WTC11 (cell line): ENCODE measurements around the gene NXPH4. TPM values are rescaled to one million over a fixed set of nuclear protein-coding genes. Genes with fewer than 3 reads are reported as not detected.

Source experiments
- ATAC-seq: fragments of 200-7000 bp; cut with Tn5 transposase; 2 replicates; pipeline ENCODE4 v1.10.0; 2021; ENCODE audit warnings: mild to moderate bottlenecking, moderate library complexity
- CTCF ChIA-PET: fragments of 300-600 bp; sonication (Branson Sonifier 250); formaldehyde crosslinking; loops from one replicate; lab custom pipeline; 2021; ENCODE audit warnings: antibody characterized with exemption; lab: Charles Lee
- POLR2A ChIA-PET: fragments of 350-600 bp; sonication (Branson Sonifier 250); formaldehyde crosslinking; loops from one replicate; lab custom pipeline; 2021; ENCODE audit warnings: antibody characterized with exemption; lab: Charles Lee
- DNase-seq: peaks from one replicate; pipeline ENCODE4 v3.0.0; 2021; ENCODE audit warnings: low spot score
- H3K27ac Mint-ChIP-seq: 2 replicates; pipeline ENCODE4 v1.8.0; 2021; ENCODE audit warnings: mixed read lengths
- H3K27me3 Mint-ChIP-seq: 2 replicates; pipeline ENCODE4 v1.8.0; 2021; ENCODE audit warnings: low read depth, mild to moderate bottlenecking, moderate library complexity, mixed read lengths
- H3K36me3 Mint-ChIP-seq: 2 replicates; pipeline ENCODE4 v1.8.0; 2021; ENCODE audit warnings: mixed read lengths
- H3K4me1 Mint-ChIP-seq: 2 replicates; pipeline ENCODE4 v1.8.0; 2022; ENCODE audit warnings: mixed read lengths
- H3K4me3 Mint-ChIP-seq: 2 replicates; pipeline ENCODE4 v1.8.0; 2021; ENCODE audit warnings: mild to moderate bottlenecking, moderate library complexity, mixed read lengths
- H3K9me3 Mint-ChIP-seq: 2 replicates; pipeline ENCODE4 v1.8.0; 2021; ENCODE audit warnings: mixed read lengths
- FOXJ3 ChIP-seq: sonication (generic); formaldehyde crosslinking; IDR thresholded peaks from 2 replicates; pipeline ENCODE4 v1.9.0; 2021; ENCODE audit warnings: missing genetic modification reagents, mild to moderate bottlenecking, borderline replicate concordance
- FOXK1 ChIP-seq: sonication (generic); formaldehyde crosslinking; IDR thresholded peaks from 2 replicates; pipeline ENCODE4 v1.8.0; 2022; ENCODE audit warnings: mild to moderate bottlenecking, moderate library complexity, missing genetic modification reagents
- FOXP1 ChIP-seq: sonication (generic); formaldehyde crosslinking; IDR thresholded peaks from 2 replicates; pipeline ENCODE4 v1.8.0; 2022; ENCODE audit warnings: missing genetic modification reagents, mild to moderate bottlenecking, moderate library complexity, borderline replicate concordance
- GTF2I ChIP-seq: fragments of 250-450 bp; sonication (Bioruptor Pico); conservative IDR thresholded peaks from 2 replicates; pipeline ENCODE4 v1.4.0; 2021; ENCODE audit warnings: mild to moderate bottlenecking
- HMGA2 ChIP-seq: fragments of 250-450 bp; sonication (Bioruptor Pico); IDR thresholded peaks from 2 replicates; pipeline ENCODE4 v1.4.0; 2021; ENCODE audit warnings: mild to moderate bottlenecking, moderate library complexity
- JUN ChIP-seq: sonication (generic); formaldehyde crosslinking; IDR thresholded peaks from 2 replicates; pipeline ENCODE4 v1.8.0; 2023; ENCODE audit warnings: mild to moderate bottlenecking, missing genetic modification reagents
- MYBL2 ChIP-seq: sonication (generic); formaldehyde crosslinking; IDR thresholded peaks from 2 replicates; pipeline ENCODE4 v1.8.1; 2023; ENCODE audit warnings: mild to moderate bottlenecking, moderate library complexity, missing genetic modification reagents
- NFE2L1 ChIP-seq: sonication (generic); formaldehyde crosslinking; IDR thresholded peaks from 2 replicates; pipeline ENCODE4 v1.8.1; 2023; ENCODE audit warnings: missing genetic modification reagents
- PRRX2 ChIP-seq: fragments of 250-450 bp; sonication (Bioruptor Pico); IDR thresholded peaks from 2 replicates; pipeline ENCODE4 v1.8.0; 2021; ENCODE audit warnings: mild to moderate bottlenecking
- RORB ChIP-seq: fragments of 250-450 bp; sonication (Bioruptor Pico); IDR thresholded peaks from 2 replicates; pipeline ENCODE4 v1.9.0; 2021; ENCODE audit warnings: mild to moderate bottlenecking
- SMAD3 ChIP-seq: sonication (generic); formaldehyde crosslinking; IDR thresholded peaks from 2 replicates; pipeline ENCODE4 v1.8.0; 2022; ENCODE audit warnings: missing genetic modification reagents, mild to moderate bottlenecking, borderline replicate concordance
- TP53 ChIP-seq: sonication (generic); formaldehyde crosslinking; IDR thresholded peaks from 2 replicates; pipeline ENCODE4 v1.8.1; 2023; ENCODE audit warnings: mild to moderate bottlenecking, missing genetic modification reagents
- ZBTB21 ChIP-seq: sonication (generic); formaldehyde crosslinking; IDR thresholded peaks from 2 replicates; pipeline ENCODE4 v1.8.1; 2023; ENCODE audit warnings: mild to moderate bottlenecking, missing genetic modification reagents, borderline replicate concordance
- ZNF121 ChIP-seq: sonication (generic); formaldehyde crosslinking; IDR thresholded peaks from 2 replicates; pipeline ENCODE4 v1.8.0; 2023; ENCODE audit warnings: missing genetic modification reagents
- ZNF232 ChIP-seq: sonication (generic); formaldehyde crosslinking; IDR thresholded peaks from 2 replicates; pipeline ENCODE4 v1.8.0; 2022; ENCODE audit warnings: mild to moderate bottlenecking, missing genetic modification reagents
- ZNF263 ChIP-seq: sonication (generic); formaldehyde crosslinking; IDR thresholded peaks from 2 replicates; pipeline ENCODE4 v1.8.1; 2022; ENCODE audit warnings: low read depth, mild to moderate bottlenecking, moderate library complexity, missing genetic modification reagents
- total RNA-seq: library from RNA; stranded (reverse); gene quantifications from 3 replicates; pipeline ENCODE4 v1.2.3, GENCODE V29; 2021
- TF ChIP-seq, protein P1 (sequence below): sonication (generic); formaldehyde crosslinking; IDR thresholded peaks from 2 replicates; pipeline ENCODE4 v1.8.0; 2022; ENCODE audit warnings: mild to moderate bottlenecking, missing genetic modification reagents
- TF ChIP-seq, protein P2 (sequence below): fragments of 250-450 bp; sonication (Bioruptor Pico); IDR thresholded peaks from 2 replicates; pipeline ENCODE4 v1.9.0; 2021; ENCODE audit warnings: mild to moderate bottlenecking, borderline replicate concordance
- TF ChIP-seq, protein P3 (sequence below): sonication (generic); formaldehyde crosslinking; conservative IDR thresholded peaks from 2 replicates; pipeline ENCODE4 v1.8.1; 2023; ENCODE audit warnings: mild to moderate bottlenecking, low read depth, missing genetic modification reagents, moderate library complexity
- TF ChIP-seq, protein P4 (sequence below): fragments of 200-600 bp; IDR thresholded peaks from 2 replicates; pipeline ENCODE4 v1.8.0; 2022; ENCODE audit warnings: antibody characterized with exemption
- TF ChIP-seq, protein P5 (sequence below): sonication (generic); formaldehyde crosslinking; IDR thresholded peaks from 2 replicates; pipeline ENCODE4 v1.8.0; 2022; ENCODE audit warnings: mild to moderate bottlenecking, missing genetic modification reagents
- TF ChIP-seq, protein P6 (sequence below): sonication (generic); formaldehyde crosslinking; IDR thresholded peaks from 2 replicates; pipeline ENCODE4 v1.8.1; 2023; ENCODE audit warnings: mild to moderate bottlenecking, moderate library complexity, missing genetic modification reagents
- TF ChIP-seq, protein P7 (sequence below): sonication (generic); formaldehyde crosslinking; IDR thresholded peaks from 2 replicates; pipeline ENCODE4 v1.8.1; 2023; ENCODE audit warnings: mild to moderate bottlenecking, missing genetic modification reagents

The NXPH4 gene
- total RNA-seq, 1 experiment from 2014 or later: 4.9 TPM

DNA sequence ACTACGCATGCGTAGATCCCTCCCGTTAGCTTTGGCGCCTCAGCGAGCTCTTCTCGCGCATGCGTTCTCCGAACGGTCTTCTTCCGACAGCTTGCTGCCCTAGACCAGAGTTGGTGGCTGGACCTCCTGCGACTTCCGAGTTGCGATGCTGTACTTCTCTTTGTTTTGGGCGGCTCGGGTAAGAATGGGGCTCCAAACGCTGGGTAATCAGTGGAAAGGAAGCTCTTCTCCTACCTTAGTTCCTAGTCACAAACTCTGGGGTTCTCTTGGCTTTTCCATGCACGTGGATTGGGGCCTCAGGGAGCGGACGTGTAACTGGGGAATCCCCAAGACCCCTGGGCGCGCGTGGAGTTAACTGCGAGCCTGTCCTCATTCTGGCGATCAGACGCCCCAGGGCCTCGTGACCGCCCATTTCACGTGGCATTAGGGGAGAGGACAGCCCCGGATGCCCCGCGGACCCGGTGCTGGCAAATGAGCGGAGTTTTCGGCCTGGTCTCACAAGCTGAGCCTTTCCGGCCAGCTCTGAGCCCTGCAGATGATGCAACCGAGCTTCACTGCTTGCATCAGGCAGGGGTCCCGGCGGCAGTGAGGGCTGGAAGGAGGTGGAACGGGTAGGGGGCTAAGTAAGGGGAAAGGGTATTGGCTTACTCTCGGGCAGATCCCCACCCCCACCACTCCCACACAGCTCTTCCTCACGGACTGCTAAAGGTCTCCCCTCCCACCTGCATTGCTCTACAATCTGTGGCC lies 13.2 kb downstream of the NXPH4 start, which contains the start of gene SHMT2:
Gene SHMT2 (plus strand): TSS at position 78 of the 747 bp plus-strand sequence. CDS start 68 bp downstream, at position 146.
- Mint-ChIP-seq H3K4me3 (peak within 1 kb of the TSS; percentile 98), H3K36me3 (peaks cover 35% of the 10 kb centered on the region), H3K27ac (peak within 1 kb of the TSS; percentile 94), H3K9me3 (no peaks in the 10 kb centered on the region), H3K27me3 (peaks cover 53% of the 10 kb centered on the region), H3K4me1 (peaks cover 49% of the 10 kb centered on the region)
- peak; percentile 97 for DNase-seq
- ATAC-seq: peak; percentile 41
- ChIA-PET POLR2A (interaction anchor here (0.6 to 2.6 kb wide), 15 partner anchors 8 to 229 kb away, joined by 3 to 41 read pairs (median 5); partner anchors contain the start of genes GLI1, INHBE, LRP1 and NXPH4), CTCF (interaction anchor here (1.0 to 10.4 kb wide), 19 partner anchors 8 to 246 kb away, joined by 3 to 660 read pairs (median 5); partner anchors contain the start of genes GLI1, INHBE, NXPH4 and STAC3)
- TF ChIP-seq ZNF263 (no peak), JUN (CRISPR knock-in tag) (no peak), FOXK1 (CRISPR knock-in tag) (no peak; the same call in 1 of the 2 replicates), NFE2L1 (no peak; the same call in 1 of the 2 replicates), PRRX2 (CRISPR knock-in tag) (no peak), MYBL2 (no peak), TP53 (CRISPR knock-in tag) (no peak), GTF2I (CRISPR knock-in tag) (no peak), ZNF121 (CRISPR knock-in tag) (no peak), SMAD3 (no peak), RORB (CRISPR knock-in tag) (no peak), HMGA2 (no peak), ZBTB21 (CRISPR knock-in tag) (no peak), ZNF232 (no peak), FOXJ3 (CRISPR knock-in tag) (no peak), FOXP1 (peak; percentile 48; the same call in 1 of the 2 replicates)
- TF ChIP-seq, protein P1, sequence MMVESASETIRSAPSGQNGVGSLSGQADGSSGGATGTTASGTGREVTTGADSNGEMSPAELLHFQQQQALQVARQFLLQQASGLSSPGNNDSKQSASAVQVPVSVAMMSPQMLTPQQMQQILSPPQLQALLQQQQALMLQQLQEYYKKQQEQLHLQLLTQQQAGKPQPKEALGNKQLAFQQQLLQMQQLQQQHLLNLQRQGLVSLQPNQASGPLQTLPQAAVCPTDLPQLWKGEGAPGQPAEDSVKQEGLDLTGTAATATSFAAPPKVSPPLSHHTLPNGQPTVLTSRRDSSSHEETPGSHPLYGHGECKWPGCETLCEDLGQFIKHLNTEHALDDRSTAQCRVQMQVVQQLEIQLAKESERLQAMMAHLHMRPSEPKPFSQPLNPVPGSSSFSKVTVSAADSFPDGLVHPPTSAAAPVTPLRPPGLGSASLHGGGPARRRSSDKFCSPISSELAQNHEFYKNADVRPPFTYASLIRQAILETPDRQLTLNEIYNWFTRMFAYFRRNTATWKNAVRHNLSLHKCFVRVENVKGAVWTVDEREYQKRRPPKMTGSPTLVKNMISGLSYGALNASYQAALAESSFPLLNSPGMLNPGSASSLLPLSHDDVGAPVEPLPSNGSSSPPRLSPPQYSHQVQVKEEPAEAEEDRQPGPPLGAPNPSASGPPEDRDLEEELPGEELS: 0 out of 2 replicates have a peak, but pooled peaks have one; percentile 27
- TF ChIP-seq, protein P2, sequence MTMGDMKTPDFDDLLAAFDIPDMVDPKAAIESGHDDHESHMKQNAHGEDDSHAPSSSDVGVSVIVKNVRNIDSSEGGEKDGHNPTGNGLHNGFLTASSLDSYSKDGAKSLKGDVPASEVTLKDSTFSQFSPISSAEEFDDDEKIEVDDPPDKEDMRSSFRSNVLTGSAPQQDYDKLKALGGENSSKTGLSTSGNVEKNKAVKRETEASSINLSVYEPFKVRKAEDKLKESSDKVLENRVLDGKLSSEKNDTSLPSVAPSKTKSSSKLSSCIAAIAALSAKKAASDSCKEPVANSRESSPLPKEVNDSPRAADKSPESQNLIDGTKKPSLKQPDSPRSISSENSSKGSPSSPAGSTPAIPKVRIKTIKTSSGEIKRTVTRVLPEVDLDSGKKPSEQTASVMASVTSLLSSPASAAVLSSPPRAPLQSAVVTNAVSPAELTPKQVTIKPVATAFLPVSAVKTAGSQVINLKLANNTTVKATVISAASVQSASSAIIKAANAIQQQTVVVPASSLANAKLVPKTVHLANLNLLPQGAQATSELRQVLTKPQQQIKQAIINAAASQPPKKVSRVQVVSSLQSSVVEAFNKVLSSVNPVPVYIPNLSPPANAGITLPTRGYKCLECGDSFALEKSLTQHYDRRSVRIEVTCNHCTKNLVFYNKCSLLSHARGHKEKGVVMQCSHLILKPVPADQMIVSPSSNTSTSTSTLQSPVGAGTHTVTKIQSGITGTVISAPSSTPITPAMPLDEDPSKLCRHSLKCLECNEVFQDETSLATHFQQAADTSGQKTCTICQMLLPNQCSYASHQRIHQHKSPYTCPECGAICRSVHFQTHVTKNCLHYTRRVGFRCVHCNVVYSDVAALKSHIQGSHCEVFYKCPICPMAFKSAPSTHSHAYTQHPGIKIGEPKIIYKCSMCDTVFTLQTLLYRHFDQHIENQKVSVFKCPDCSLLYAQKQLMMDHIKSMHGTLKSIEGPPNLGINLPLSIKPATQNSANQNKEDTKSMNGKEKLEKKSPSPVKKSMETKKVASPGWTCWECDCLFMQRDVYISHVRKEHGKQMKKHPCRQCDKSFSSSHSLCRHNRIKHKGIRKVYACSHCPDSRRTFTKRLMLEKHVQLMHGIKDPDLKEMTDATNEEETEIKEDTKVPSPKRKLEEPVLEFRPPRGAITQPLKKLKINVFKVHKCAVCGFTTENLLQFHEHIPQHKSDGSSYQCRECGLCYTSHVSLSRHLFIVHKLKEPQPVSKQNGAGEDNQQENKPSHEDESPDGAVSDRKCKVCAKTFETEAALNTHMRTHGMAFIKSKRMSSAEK: no peak
- TF ChIP-seq, protein P3, sequence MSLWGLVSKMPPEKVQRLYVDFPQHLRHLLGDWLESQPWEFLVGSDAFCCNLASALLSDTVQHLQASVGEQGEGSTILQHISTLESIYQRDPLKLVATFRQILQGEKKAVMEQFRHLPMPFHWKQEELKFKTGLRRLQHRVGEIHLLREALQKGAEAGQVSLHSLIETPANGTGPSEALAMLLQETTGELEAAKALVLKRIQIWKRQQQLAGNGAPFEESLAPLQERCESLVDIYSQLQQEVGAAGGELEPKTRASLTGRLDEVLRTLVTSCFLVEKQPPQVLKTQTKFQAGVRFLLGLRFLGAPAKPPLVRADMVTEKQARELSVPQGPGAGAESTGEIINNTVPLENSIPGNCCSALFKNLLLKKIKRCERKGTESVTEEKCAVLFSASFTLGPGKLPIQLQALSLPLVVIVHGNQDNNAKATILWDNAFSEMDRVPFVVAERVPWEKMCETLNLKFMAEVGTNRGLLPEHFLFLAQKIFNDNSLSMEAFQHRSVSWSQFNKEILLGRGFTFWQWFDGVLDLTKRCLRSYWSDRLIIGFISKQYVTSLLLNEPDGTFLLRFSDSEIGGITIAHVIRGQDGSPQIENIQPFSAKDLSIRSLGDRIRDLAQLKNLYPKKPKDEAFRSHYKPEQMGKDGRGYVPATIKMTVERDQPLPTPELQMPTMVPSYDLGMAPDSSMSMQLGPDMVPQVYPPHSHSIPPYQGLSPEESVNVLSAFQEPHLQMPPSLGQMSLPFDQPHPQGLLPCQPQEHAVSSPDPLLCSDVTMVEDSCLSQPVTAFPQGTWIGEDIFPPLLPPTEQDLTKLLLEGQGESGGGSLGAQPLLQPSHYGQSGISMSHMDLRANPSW: no peak
- TF ChIP-seq, protein P4, sequence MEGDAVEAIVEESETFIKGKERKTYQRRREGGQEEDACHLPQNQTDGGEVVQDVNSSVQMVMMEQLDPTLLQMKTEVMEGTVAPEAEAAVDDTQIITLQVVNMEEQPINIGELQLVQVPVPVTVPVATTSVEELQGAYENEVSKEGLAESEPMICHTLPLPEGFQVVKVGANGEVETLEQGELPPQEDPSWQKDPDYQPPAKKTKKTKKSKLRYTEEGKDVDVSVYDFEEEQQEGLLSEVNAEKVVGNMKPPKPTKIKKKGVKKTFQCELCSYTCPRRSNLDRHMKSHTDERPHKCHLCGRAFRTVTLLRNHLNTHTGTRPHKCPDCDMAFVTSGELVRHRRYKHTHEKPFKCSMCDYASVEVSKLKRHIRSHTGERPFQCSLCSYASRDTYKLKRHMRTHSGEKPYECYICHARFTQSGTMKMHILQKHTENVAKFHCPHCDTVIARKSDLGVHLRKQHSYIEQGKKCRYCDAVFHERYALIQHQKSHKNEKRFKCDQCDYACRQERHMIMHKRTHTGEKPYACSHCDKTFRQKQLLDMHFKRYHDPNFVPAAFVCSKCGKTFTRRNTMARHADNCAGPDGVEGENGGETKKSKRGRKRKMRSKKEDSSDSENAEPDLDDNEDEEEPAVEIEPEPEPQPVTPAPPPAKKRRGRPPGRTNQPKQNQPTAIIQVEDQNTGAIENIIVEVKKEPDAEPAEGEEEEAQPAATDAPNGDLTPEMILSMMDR: no peak
- TF ChIP-seq, protein P5, sequence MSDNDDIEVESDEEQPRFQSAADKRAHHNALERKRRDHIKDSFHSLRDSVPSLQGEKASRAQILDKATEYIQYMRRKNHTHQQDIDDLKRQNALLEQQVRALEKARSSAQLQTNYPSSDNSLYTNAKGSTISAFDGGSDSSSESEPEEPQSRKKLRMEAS (CRISPR knock-in tag): peak; percentile 93
- TF ChIP-seq, protein P6, sequence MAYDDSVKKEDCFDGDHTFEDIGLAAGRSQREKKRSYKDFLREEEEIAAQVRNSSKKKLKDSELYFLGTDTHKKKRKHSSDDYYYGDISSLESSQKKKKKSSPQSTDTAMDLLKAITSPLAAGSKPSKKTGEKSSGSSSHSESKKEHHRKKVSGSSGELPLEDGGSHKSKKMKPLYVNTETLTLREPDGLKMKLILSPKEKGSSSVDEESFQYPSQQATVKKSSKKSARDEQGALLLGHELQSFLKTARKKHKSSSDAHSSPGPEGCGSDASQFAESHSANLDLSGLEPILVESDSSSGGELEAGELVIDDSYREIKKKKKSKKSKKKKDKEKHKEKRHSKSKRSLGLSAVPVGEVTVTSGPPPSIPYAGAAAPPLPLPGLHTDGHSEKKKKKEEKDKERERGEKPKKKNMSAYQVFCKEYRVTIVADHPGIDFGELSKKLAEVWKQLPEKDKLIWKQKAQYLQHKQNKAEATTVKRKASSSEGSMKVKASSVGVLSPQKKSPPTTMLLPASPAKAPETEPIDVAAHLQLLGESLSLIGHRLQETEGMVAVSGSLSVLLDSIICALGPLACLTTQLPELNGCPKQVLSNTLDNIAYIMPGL (CRISPR knock-in tag): peak; percentile 84
- TF ChIP-seq, protein P7, sequence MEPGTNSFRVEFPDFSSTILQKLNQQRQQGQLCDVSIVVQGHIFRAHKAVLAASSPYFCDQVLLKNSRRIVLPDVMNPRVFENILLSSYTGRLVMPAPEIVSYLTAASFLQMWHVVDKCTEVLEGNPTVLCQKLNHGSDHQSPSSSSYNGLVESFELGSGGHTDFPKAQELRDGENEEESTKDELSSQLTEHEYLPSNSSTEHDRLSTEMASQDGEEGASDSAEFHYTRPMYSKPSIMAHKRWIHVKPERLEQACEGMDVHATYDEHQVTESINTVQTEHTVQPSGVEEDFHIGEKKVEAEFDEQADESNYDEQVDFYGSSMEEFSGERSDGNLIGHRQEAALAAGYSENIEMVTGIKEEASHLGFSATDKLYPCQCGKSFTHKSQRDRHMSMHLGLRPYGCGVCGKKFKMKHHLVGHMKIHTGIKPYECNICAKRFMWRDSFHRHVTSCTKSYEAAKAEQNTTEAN (CRISPR knock-in tag): 0 out of 2 replicates have a peak, but pooled peaks have one; percentile 62
